ENCODE measurements around the gene SRY. TPM values are rescaled to one million over a fixed set of nuclear protein-coding genes. Genes with fewer than 3 reads are reported as not detected.

The SRY gene
- total RNA-seq: not detected in 2 replicates

GRCh38 chrY:2787600-2787999 lies at the start of gene SRY:
Gene SRY (minus strand): TSS chrY:2787682. CDS start chrY:2787603, 79 bp downstream.

Other genes starting within 250 kb of the SRY start
- 474 and 586 TPM in 2 replicates for gene RPS4Y1, start 53.9 kb upstream of the SRY start, total RNA-seq
- gene ZFY, start 147.7 kb upstream of the SRY start, total RNA-seq: 9.5 and 17.5 TPM in 2 replicates